Osteocyte (in vitro differentiated cells): ENCODE results near the gene MRTFA. TPM values are rescaled to one million over a fixed set of nuclear protein-coding genes. Genes with fewer than 3 reads are reported as not detected.
A peak's percentile ranks its signal among the peaks of the same experiment; 100 is the strongest.

Source experiments
- DNase-seq: peaks from one replicate; pipeline ENCODE4 v3.0.0; 2021; ENCODE audit warnings: mixed read lengths; ENCODE audit not compliant: unreplicated experiment; ENCODE audit errors: extremely low spot score
- H3K27ac Mint-ChIP-seq: one replicate; pipeline ENCODE4 v1.8.0; 2021; ENCODE audit warnings: mild to moderate bottlenecking, mixed read lengths; ENCODE audit not compliant: unreplicated experiment
- H3K27me3 Mint-ChIP-seq: one replicate; pipeline ENCODE4 v1.8.0; 2021; ENCODE audit warnings: mixed read lengths; ENCODE audit not compliant: unreplicated experiment
- H3K36me3 Mint-ChIP-seq: one replicate; pipeline ENCODE4 v1.8.0; 2021; ENCODE audit warnings: mixed read lengths; ENCODE audit not compliant: unreplicated experiment
- H3K4me1 Mint-ChIP-seq: one replicate; pipeline ENCODE4 v1.8.0; 2021; ENCODE audit warnings: mixed read lengths; ENCODE audit not compliant: unreplicated experiment
- H3K4me3 Mint-ChIP-seq: one replicate; pipeline ENCODE4 v1.8.0; 2021; ENCODE audit warnings: mild to moderate bottlenecking, moderate library complexity, mixed read lengths; ENCODE audit not compliant: unreplicated experiment
- H3K9me3 Mint-ChIP-seq: one replicate; pipeline ENCODE4 v1.8.0; 2021; ENCODE audit warnings: mixed read lengths; ENCODE audit not compliant: unreplicated experiment
- CTCF ChIP-seq: fragments of 200-600 bp; sonication (generic); IDR thresholded peaks from 2 replicates; pipeline ENCODE4 v1.5.0; 2021; ENCODE audit warnings: antibody characterized with exemption, mild to moderate bottlenecking, moderate library complexity
- total RNA-seq: library from RNA; stranded (reverse); gene quantifications from 2 replicates; pipeline ENCODE4 v1.2.1, GENCODE V29; 2021

The MRTFA gene
- total RNA-seq, 1 donor from 2014 or later = 59.0 TPM

GRCh38 chr22:40407831-40408717 is 228.4 kb downstream of the MRTFA start:
- TF ChIP-seq CTCF = no peak
- H3K4me3 Mint-ChIP-seq = no peak overlapping the region
- no peak overlapping the region for H3K27ac Mint-ChIP-seq
- H3K4me1 Mint-ChIP-seq = no peaks in the 10 kb centered on the region
- H3K27me3 Mint-ChIP-seq = no peaks in the 10 kb centered on the region
- H3K9me3 Mint-ChIP-seq = no peaks in the 10 kb centered on the region
- H3K36me3 Mint-ChIP-seq = peaks cover 29% of the 10 kb centered on the region
- peak; percentile 82 for DNase-seq

GRCh38 chr22:40407021-40407761 is 229.3 kb downstream of the MRTFA start:
- no peak overlapping the region for H3K27ac Mint-ChIP-seq
- H3K4me3 Mint-ChIP-seq = no peak overlapping the region

GRCh38 chr22:40406063-40406890 is 230.2 kb downstream of the MRTFA start:
- TF ChIP-seq CTCF = no peak
- Mint-ChIP-seq H3K4me1 (no peaks in the 10 kb centered on the region), H3K36me3 (peaks cover 30% of the 10 kb centered on the region), H3K27me3 (no peaks in the 10 kb centered on the region), H3K4me3 (no peak overlapping the region), H3K27ac (no peak overlapping the region), H3K9me3 (no peaks in the 10 kb centered on the region)
- no peak for DNase-seq

More at GRCh38 chr22:40407021-40407761, 229.3 kb downstream of the MRTFA start:
- no peak for TF ChIP-seq CTCF
- no peaks in the 10 kb centered on the region for H3K27me3 Mint-ChIP-seq
- H3K36me3 Mint-ChIP-seq = peaks cover 28% of the 10 kb centered on the region
- DNase-seq = peak; percentile 80
- no peaks in the 10 kb centered on the region for H3K9me3 Mint-ChIP-seq
- H3K4me1 Mint-ChIP-seq = no peaks in the 10 kb centered on the region

- Mint-ChIP-seq H3K4me3 (no peak overlapping the region), H3K9me3 (no peaks in the 10 kb centered on the region), H3K27me3 (no peaks in the 10 kb centered on the region), H3K4me1 (no peaks in the 10 kb centered on the region), H3K27ac (no peak overlapping the region), H3K36me3 (peaks cover 26% of the 10 kb centered on the region)
- DNase-seq = no peak
- TF ChIP-seq CTCF = no peak
These were observed 231.1 kb downstream of the MRTFA start for GRCh38 chr22:40405178-40406062.
